Choroid plexus epithelial cell (primary cell): ENCODE measurements around the gene TBRG4.

Source experiments
- DNase-seq: peaks from one replicate; pipeline ENCODE4 v3.0.0-alpha.2; 2010; ENCODE audit warnings: low read depth
- H3K4me3 ChIP-seq: 2 replicates; pipeline ENCODE4 v1.5.1; 2011; ENCODE audit warnings: low read depth, mild to moderate bottlenecking, control low read depth, low read length, moderate library complexity
- CTCF ChIP-seq: conservative IDR thresholded peaks from 2 replicates; pipeline ENCODE4 v1.5.1; 2011; ENCODE audit warnings: low read depth, mild to moderate bottlenecking, control low read depth, inconsistent platforms, low read length, moderate library complexity

Gene TBRG4

GRCh38 chr7:45106820-45107219 is 4.7 kb downstream of the TBRG4 start:
- no peak overlapping the region for H3K4me3 ChIP-seq
- TF ChIP-seq CTCF = no peak

GRCh38 chr7:45105588-45106188 is 5.8 kb downstream of the TBRG4 start:
- H3K4me3 ChIP-seq = no peak overlapping the region
- no peak for TF ChIP-seq CTCF
- DNase-seq = no peak

More at GRCh38 chr7:45106820-45107219, 4.7 kb downstream of the TBRG4 start:
- DNase-seq = peak; percentile 75

GRCh38 chr7:45104844-45105587 is 6.5 kb downstream of the TBRG4 start:
- no peak overlapping the region for H3K4me3 ChIP-seq
- no peak for DNase-seq
- TF ChIP-seq CTCF = no peak

DNA sequence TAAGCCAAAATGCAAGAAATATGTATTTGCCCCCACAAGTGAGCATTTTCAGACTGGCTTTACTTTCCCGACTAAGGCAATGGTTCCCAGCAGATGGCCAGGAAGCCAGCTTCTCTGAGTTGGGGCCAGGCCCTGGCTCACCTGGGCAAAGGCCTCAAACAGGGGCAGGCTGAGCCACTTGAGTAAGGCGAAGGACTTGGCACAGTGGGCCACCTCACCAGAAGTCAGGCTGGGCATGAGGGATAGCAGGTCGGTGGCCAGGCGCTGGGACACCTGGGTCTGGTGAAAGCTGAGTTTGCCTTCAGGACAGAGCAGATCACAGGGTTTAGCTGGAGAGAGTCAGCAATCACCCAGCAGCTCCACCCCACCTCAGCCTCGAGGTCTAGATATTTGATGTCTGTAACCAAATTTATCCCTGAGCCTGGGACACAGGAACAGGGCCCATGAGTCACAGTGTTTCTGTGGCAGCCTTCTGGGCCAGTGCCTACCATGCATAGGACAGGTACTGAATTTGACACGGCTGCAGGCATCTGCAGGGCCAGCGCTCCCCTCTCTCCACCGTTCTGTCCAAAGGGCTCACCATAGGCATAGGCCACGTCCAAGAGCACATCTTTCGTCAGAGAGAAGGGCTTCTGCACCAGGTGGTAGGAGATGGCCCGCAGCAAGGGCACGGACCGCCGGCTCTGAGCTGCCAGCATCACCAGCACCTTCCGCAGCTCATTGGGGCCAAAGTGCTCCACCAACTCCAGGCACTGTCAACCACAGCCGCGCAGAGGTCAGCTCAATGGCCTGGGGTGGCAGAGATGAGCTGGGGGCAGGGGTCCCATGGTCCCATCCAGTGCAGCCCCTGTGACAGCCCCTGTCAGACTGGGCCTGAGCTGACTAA is 7.3 kb downstream of the TBRG4 start:
- DNase-seq = no peak
- H3K4me3 ChIP-seq = no peak overlapping the region
- TF ChIP-seq CTCF = no peak

GRCh38 chr7:45102785-45103712 is 8.4 kb downstream of the TBRG4 start:
- no peak for DNase-seq

More at GRCh38 chr7:45102785-45103712, 8.4 kb downstream of the TBRG4 start:
- no peak overlapping the region for H3K4me3 ChIP-seq
- TF ChIP-seq CTCF = no peak
